ENCODE data around the gene FHL1. TPM values are rescaled to one million over a fixed set of nuclear protein-coding genes. Genes with fewer than 3 reads are reported as not detected.
"Not testable (repeated sequence)": the region's sequence is repeated elsewhere in the genome, so short reads cannot be mapped to it uniquely, and the experiment has no call there.

FHL1 gene
- total RNA-seq, 1 donor from 2014 or later = 337 TPM

DNA sequence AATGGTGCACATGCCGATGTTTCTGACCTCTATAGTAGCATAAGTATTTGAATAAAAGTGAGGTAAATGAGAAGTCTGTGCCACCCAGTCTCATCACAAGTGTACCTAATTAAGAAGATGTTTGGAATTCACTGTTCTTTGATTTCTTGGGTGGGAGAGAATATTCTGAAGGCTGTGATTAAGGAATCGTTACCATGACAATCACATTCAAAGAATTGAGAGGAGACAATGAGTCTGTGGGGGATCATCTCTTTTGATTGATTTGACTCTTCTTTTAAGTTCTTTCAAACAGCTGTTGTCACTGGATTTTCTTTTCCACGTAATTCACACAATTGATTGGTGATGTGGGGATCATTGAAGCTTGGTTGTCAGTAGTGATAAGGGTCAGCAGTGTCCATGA is 18.1 kb downstream of the FHL1 start:
- intact Hi-C loops (cut with DNase I) = no loop called here
- Histone ChIP-seq H3K4me3 (no peak overlapping the region), H3K4me1 (peaks cover 17% of the 10 kb centered on the region), H3K9me3 (no peaks in the 10 kb centered on the region), H3K27ac (no peak overlapping the region), H3K36me3 (no peaks in the 10 kb centered on the region), H3K27me3 (no peaks in the 10 kb centered on the region)
- no peak for TF ChIP-seq POLR2AphosphoS5 (IDR thresholded peaks at IDR 0.05; ENCODE audit: insufficient read depth in 1 of 2, low read depth in 1 of 2)
- TF ChIP-seq CTCF (IDR thresholded peaks at IDR 0.05) = no peak
- TF ChIP-seq POLR2A (IDR thresholded peaks at IDR 0.05) = no peak
- no peak for DNase-seq (ENCODE audit: extremely low spot score in 2 of 2)

DNA sequence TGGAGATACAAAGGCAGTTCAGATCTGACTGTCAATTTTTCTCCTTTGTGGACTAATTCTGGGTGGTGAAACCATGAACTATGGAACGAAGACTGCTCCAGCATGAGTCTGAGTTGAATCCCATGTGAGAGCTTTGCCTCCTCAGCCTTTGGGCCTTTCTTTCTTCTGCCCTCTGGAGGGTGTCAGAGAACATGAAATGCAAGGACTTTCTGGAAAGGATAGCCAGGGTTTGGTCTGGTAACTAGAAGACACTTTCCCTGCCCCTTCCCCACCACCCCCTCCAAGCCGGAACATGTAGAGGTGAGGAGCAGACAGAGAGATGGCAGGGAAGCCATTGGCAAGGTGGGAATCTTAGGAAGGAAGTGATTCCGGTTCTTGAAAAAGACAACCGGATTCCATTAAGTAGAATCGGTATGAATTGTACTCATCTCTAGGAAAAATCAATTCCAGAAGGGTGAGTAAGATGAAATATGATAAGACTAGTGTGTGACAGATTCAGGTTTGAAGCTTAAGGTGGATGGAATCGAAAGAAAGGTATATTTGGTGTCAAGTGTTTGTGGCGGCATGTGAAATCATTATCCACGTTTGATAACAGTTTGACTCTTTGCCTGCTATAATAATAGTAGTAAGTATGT is 19.0 kb downstream of the FHL1 start:
- Histone ChIP-seq H3K4me1 (peaks cover 25% of the 10 kb centered on the region), H3K27me3 (no peaks in the 10 kb centered on the region), H3K27ac (peak overlapping the region; percentile 3), H3K4me3 (no peak overlapping the region), H3K36me3 (no peaks in the 10 kb centered on the region), H3K9me3 (no peaks in the 10 kb centered on the region)
- no peak for DNase-seq (ENCODE audit: extremely low spot score in 2 of 2)
- TF ChIP-seq POLR2AphosphoS5 (IDR thresholded peaks at IDR 0.05; ENCODE audit: insufficient read depth in 1 of 2, low read depth in 1 of 2) (no peak), POLR2A (IDR thresholded peaks at IDR 0.05) (no peak), CTCF (IDR thresholded peaks at IDR 0.05) (no peak)
- intact Hi-C loops (cut with DNase I) = no loop called here

DNA sequence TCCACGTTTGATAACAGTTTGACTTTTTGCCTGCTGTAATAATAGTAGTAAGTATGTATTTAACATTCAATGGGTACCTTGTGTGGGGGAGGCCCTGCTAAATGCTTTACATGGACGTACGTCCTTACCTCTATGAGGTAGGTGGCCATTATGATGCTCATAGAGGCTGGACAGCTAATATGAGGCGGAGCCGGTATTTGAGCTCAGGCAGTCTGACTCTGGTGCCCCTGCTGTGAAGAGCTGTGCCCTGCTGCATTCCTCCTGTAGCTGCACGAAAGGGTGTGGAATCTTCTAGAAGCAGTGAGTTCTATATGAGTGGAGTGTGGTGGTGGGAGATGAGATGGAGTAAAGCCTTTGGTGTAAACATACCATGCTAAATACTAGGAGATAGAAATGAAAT is 20.7 kb downstream of the FHL1 start:
- Histone ChIP-seq H3K27ac (peak overlapping the region; percentile 71), H3K4me1 (peaks cover 18% of the 10 kb centered on the region)
- H3K36me3 ChIP-seq; H3K27me3 ChIP-seq; H3K9me3 ChIP-seq; DNase-seq (ENCODE audit: extremely low spot score in 2 of 2); H3K4me3 ChIP-seq; intact Hi-C loops (cut with DNase I): not testable (repeated sequence)

GRCh38 chrX:136168929-136169735 is 21.8 kb downstream of the FHL1 start:
- intact Hi-C loops (cut with DNase I) = no loop called here
- Histone ChIP-seq H3K4me3 (no peak overlapping the region), H3K9me3 (no peaks in the 10 kb centered on the region), H3K36me3 (no peaks in the 10 kb centered on the region), H3K27me3 (no peaks in the 10 kb centered on the region), H3K4me1 (peaks cover 18% of the 10 kb centered on the region), H3K27ac (peak overlapping the region; percentile 71)
- TF ChIP-seq POLR2AphosphoS5 (IDR thresholded peaks at IDR 0.05; ENCODE audit: insufficient read depth in 1 of 2, low read depth in 1 of 2) (peak; percentile 50 to 55), CTCF (IDR thresholded peaks at IDR 0.05) (no peak), POLR2A (IDR thresholded peaks at IDR 0.05) (no peak)
- DNase-seq (ENCODE audit: extremely low spot score in 2 of 2) = no peak

- Histone ChIP-seq H3K9me3 (no peaks in the 10 kb centered on the region), H3K4me1 (peaks cover 28% of the 10 kb centered on the region), H3K36me3 (no peaks in the 10 kb centered on the region), H3K4me3 (no peak overlapping the region), H3K27me3 (no peaks in the 10 kb centered on the region), H3K27ac (peak overlapping the region; percentile 66)
- intact Hi-C loops (cut with DNase I) = loop anchor here (5.0 kb wide), 1 partner anchor 37 kb away; no protein-coding TSS in a partner anchor
- no peak for TF ChIP-seq CTCF (IDR thresholded peaks at IDR 0.05)
- TF ChIP-seq POLR2A (IDR thresholded peaks at IDR 0.05) = no peak
- DNase-seq (ENCODE audit: extremely low spot score in 2 of 2) = no peak
Observed at GRCh38 chrX:136170139-136170800, 22.9 kb downstream of the FHL1 start.
